ENCODE data around the gene CEACAM1. TPM values are rescaled to one million over a fixed set of nuclear protein-coding genes. Genes with fewer than 3 reads are reported as not detected.
"Not testable (repeated sequence)": the region's sequence is repeated elsewhere in the genome, so short reads cannot be mapped to it uniquely, and the experiment has no call there.

The CEACAM1 gene
- total RNA-seq, 1 experiment from 2014 or later: 1.5 TPM

DNA sequence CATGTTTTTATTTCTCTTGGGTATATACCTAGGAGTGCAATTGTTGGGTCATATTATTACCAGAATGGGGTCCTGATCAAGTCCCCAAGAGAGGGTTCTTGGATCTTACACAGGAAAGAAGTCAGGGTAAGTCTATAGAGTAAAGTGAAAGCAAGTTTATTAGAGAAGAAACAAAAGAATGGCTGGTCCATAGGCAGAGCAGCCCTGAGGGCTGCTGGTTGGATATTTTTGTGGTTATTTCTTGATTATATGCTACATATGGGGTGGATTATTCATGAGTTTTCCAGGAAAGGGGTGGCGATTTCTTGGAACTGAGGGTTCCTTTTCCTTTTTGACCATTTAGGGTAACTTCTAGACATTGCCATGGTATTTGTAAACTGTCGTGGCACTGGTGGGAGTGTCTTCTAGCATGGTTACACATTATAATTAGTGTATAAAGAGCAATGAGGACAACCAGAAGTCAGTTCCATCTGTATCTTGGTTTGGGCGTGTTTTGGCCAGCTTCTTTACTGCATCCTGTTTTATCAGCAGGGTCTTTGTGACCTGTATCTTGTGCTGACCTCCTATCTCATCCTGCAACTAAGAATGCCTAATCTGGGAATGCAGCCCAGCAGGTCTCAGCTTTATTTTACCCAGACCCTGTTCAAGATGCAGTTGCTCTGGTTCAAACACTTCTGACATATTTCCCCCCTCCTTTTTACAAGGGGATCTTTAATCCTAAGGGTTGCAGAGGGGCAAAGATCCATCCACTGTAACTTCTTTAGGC lies 41.1 kb downstream of the CEACAM1 start:
- Histone ChIP-seq H2BK120ac (ENCODE audit: low read depth, low read length, poor library complexity, severe bottlenecking) (no peak overlapping the region), H3K23ac (ENCODE audit: insufficient read length, low read depth, low read length) (no peak overlapping the region), H3K9me3 (ENCODE audit: control insufficient read depth, low read depth, low read length) (no peaks in the 10 kb centered on the region), H3K4ac (ENCODE audit: low read depth, low read length) (no peak overlapping the region), H2BK5ac (ENCODE audit: insufficient read length, low read length) (no peak overlapping the region), H3K18ac (ENCODE audit: insufficient read length, low read depth, low read length) (no peak overlapping the region), H3K23me2 (ENCODE audit: insufficient read length, low read depth, low read length, poor library complexity, severe bottlenecking) (no peaks in the 10 kb centered on the region), H3K56ac (ENCODE audit: insufficient read length, low read depth, low read length) (no peak overlapping the region), H3T11ph (ENCODE audit: low read length) (no peak overlapping the region), H2AK5ac (ENCODE audit: insufficient read length, low read length) (no peak overlapping the region), H4K91ac (ENCODE audit: insufficient read length, low read depth, low read length) (no peak overlapping the region), H2BK12ac (ENCODE audit: insufficient read length, low read depth, low read length) (no peak overlapping the region), H3K14ac (ENCODE audit: insufficient read depth, low read length) (no peak overlapping the region), H4K5ac (ENCODE audit: insufficient read length, low read depth, low read length) (no peak overlapping the region), H3K9ac (ENCODE audit: extremely low read depth, insufficient read length, low read length) (no peak overlapping the region), H3K27me3 (ENCODE audit: insufficient read depth, low read length) (no peaks in the 10 kb centered on the region), H2AFZ (ENCODE audit: low read length) (no peak overlapping the region), H3K27ac (ENCODE audit: insufficient read length, low read depth, low read length) (no peak overlapping the region), H4K20me1 (ENCODE audit: control insufficient read depth, insufficient read depth, insufficient read length) (no peaks in the 10 kb centered on the region), H4K8ac (replicated peaks; ENCODE audit: insufficient read length, low read depth, low read length) (no peak overlapping the region), H3K79me1 (ENCODE audit: insufficient read depth, low read depth, low read length, poor library complexity, severe bottlenecking) (no peaks in the 10 kb centered on the region), H2BK20ac (ENCODE audit: low read depth, low read length, poor library complexity, severe bottlenecking) (no peak overlapping the region), H3K4me1 (ENCODE audit: insufficient read depth, low read length) (no peaks in the 10 kb centered on the region), H3K4me2 (ENCODE audit: insufficient read depth, insufficient read length, low read length) (no peak overlapping the region), H3K79me2 (ENCODE audit: insufficient read depth, low read length) (no peaks in the 10 kb centered on the region), H2BK15ac (ENCODE audit: low read depth, low read length) (no peak overlapping the region)
- WGBS (ENCODE audit: extremely low coverage, insufficient read length, low lambda C conversion rate): no CpG with 5 or more reads among the region's 3 CpGs
- no peaks in the 10 kb centered on the region; the same call in 1 of the 2 replicates for H3K27me3 Mint-ChIP-seq (ENCODE audit: low read depth)
- H3K4me3 Mint-ChIP-seq: no peak overlapping the region
- TF ChIP-seq, protein P1, sequence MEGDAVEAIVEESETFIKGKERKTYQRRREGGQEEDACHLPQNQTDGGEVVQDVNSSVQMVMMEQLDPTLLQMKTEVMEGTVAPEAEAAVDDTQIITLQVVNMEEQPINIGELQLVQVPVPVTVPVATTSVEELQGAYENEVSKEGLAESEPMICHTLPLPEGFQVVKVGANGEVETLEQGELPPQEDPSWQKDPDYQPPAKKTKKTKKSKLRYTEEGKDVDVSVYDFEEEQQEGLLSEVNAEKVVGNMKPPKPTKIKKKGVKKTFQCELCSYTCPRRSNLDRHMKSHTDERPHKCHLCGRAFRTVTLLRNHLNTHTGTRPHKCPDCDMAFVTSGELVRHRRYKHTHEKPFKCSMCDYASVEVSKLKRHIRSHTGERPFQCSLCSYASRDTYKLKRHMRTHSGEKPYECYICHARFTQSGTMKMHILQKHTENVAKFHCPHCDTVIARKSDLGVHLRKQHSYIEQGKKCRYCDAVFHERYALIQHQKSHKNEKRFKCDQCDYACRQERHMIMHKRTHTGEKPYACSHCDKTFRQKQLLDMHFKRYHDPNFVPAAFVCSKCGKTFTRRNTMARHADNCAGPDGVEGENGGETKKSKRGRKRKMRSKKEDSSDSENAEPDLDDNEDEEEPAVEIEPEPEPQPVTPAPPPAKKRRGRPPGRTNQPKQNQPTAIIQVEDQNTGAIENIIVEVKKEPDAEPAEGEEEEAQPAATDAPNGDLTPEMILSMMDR (conservative IDR thresholded peaks at IDR 0.05): no peak
- peaks cover 22 to 30% of the 10 kb centered on the region in 2 experiments for H3K4me1 Mint-ChIP-seq
- no peak for DNase-seq
- H3K27ac Mint-ChIP-seq: no peak overlapping the region; a peak in 1 of 7 replicates
- H3K36me3 Mint-ChIP-seq (ENCODE audit: insufficient read depth in 1 of 3, low read depth in 3 of 3): no peaks in the 10 kb centered on the region
- H3K9me3 Mint-ChIP-seq: peaks cover 0 to 2% of the 10 kb centered on the region in 2 experiments; a peak in 1 of 5 replicates

DNA sequence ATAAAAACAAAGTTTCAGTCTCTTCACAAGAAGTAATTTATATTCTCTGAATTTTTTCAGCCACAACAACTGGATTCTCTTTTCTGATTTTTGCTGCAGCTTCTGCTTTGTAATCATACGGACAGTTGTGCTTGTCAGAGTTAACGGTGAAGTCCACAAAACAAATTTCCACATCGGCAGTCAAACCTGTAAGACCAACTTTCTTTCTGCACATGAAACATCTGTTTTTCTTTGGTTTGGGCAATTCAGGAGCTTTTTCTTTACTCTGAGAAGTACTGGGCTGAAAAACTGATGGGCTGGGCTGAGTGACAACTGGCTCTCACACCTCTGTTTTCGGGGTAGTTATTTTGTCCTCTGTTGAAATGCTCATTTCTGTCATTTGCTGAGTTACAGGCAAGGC lies 43.2 kb downstream of the CEACAM1 start:
- H2BK120ac ChIP-seq (ENCODE audit: low read depth, low read length, poor library complexity, severe bottlenecking); H3K4ac ChIP-seq (ENCODE audit: low read depth, low read length); H2AFZ ChIP-seq (ENCODE audit: low read length); H4K8ac ChIP-seq (replicated peaks; ENCODE audit: insufficient read length, low read depth, low read length); H3K4me1 ChIP-seq (ENCODE audit: insufficient read depth, low read length); H3K27me3 Mint-ChIP-seq (ENCODE audit: low read depth); H3K36me3 Mint-ChIP-seq (ENCODE audit: insufficient read depth in 1 of 3, low read depth in 3 of 3); H3K9me3 ChIP-seq (ENCODE audit: control insufficient read depth, low read depth, low read length); H3K4me2 ChIP-seq (ENCODE audit: insufficient read depth, insufficient read length, low read length); H2BK20ac ChIP-seq (ENCODE audit: low read depth, low read length, poor library complexity, severe bottlenecking); H3K9ac ChIP-seq (ENCODE audit: extremely low read depth, insufficient read length, low read length); H3K27me3 ChIP-seq (ENCODE audit: insufficient read depth, low read length); H3K79me1 ChIP-seq (ENCODE audit: insufficient read depth, low read depth, low read length, poor library complexity, severe bottlenecking); H4K5ac ChIP-seq (ENCODE audit: insufficient read length, low read depth, low read length); DNase-seq; H3K14ac ChIP-seq (ENCODE audit: insufficient read depth, low read length); H2BK15ac ChIP-seq (ENCODE audit: low read depth, low read length); H3K18ac ChIP-seq (ENCODE audit: insufficient read length, low read depth, low read length); H4K91ac ChIP-seq (ENCODE audit: insufficient read length, low read depth, low read length); H3K56ac ChIP-seq (ENCODE audit: insufficient read length, low read depth, low read length); H3K4me3 Mint-ChIP-seq; H3K27ac ChIP-seq (ENCODE audit: insufficient read length, low read depth, low read length); H2BK12ac ChIP-seq (ENCODE audit: insufficient read length, low read depth, low read length); H3T11ph ChIP-seq (ENCODE audit: low read length); H3K9me3 Mint-ChIP-seq; H3K23ac ChIP-seq (ENCODE audit: insufficient read length, low read depth, low read length); H3K23me2 ChIP-seq (ENCODE audit: insufficient read length, low read depth, low read length, poor library complexity, severe bottlenecking); H2AK5ac ChIP-seq (ENCODE audit: insufficient read length, low read length); H2BK5ac ChIP-seq (ENCODE audit: insufficient read length, low read length); H3K79me2 ChIP-seq (ENCODE audit: insufficient read depth, low read length); H4K20me1 ChIP-seq (ENCODE audit: control insufficient read depth, insufficient read depth, insufficient read length): not testable (repeated sequence)
- Mint-ChIP-seq H3K27ac (0 out of 7 replicates have a peak overlapping the region, but pooled peaks of 1 of the 3 experiments have one; percentile 29), H3K4me1 (peaks cover 29 to 35% of the 10 kb centered on the region in 2 experiments)
- no CpG with 5 or more reads among the region's 4 CpGs for WGBS (ENCODE audit: extremely low coverage, insufficient read length, low lambda C conversion rate)
